GM12878 (cell line): Measurements from ENCODE around the gene S100A4. TPM values are rescaled to one million over a fixed set of nuclear protein-coding genes. Genes with fewer than 3 reads are reported as not detected.

Experiments used
- ATAC-seq: fragments of 200-7000 bp; cut with Tn5 transposase; 3 replicates; pipeline ENCODE4 v1.9.1; 2020; ENCODE audit warnings: mild to moderate bottlenecking, moderate library complexity
- BruUV-seq: library from RNA; stranded (reverse); fragments of 400-500 nt; replicated peaks from 2 replicates; lab custom pipeline; 2021; lab: Mats Ljungman, UMichigan
- CTCF ChIA-PET: fragments of 300-600 bp; sonication (Branson Sonifier 250); formaldehyde crosslinking; extraction: SDS; loops from one replicate; lab custom pipeline; 2021; ENCODE audit warnings: inconsistent platforms; lab: Yijun Ruan, JAX
- POLR2A ChIA-PET: fragments of 350-600 bp; formaldehyde crosslinking; extraction: SDS; loops from one replicate; lab custom pipeline; 2021; ENCODE audit warnings: inconsistent platforms; lab: Charles Lee
- RAD21 ChIA-PET: fragments of 300-600 bp; sonication (Branson Sonifier 250); formaldehyde crosslinking; loops from one replicate; lab custom pipeline; 2023; ENCODE audit warnings: antibody characterized with exemption; ENCODE audit not compliant: unreplicated experiment; lab: Charles Lee
- SMC1A ChIA-PET: fragments of 300-600 bp; sonication (Branson Sonifier 250); formaldehyde crosslinking; loops from one replicate; lab custom pipeline; 2023; ENCODE audit not compliant: unreplicated experiment, uncharacterized antibody; lab: Charles Lee
- DNase-seq: peaks from one replicate; pipeline ENCODE4 v3.0.0-alpha.2; 2011; ENCODE audit warnings: low read depth, low spot score
- FAIRE-seq: peaks from 3 replicates; lab custom pipeline; 2011; peaks lifted over from hg19 to GRCh38; lab: Jason Lieb, UNC
- H2AFZ ChIP-seq: 2 replicates; pipeline ENCODE4 v1.6.0; 2011; ENCODE audit warnings: low read depth, low read length, control low read depth; ENCODE audit not compliant: control insufficient read depth
- H3K27ac ChIP-seq: 2 replicates; pipeline ENCODE4 v1.5.1; 2011; ENCODE audit warnings: control low read depth; ENCODE audit not compliant: control insufficient read depth, insufficient read depth
- H3K27me3 ChIP-seq, 2 experiments: replicated peaks in 1 of 2; 2 replicates each; pipeline versions ENCODE4 v1.6.0 to v1.6.1; 2011; ENCODE audit warnings: low read length in 1 of 2; ENCODE audit not compliant: control insufficient read depth in 2 of 2, insufficient read depth in 2 of 2
- H3K36me3 ChIP-seq, 2 experiments: 2 replicates each; pipeline ENCODE4 v1.5.1; 2011; ENCODE audit warnings: low read length in 1 of 2; ENCODE audit not compliant: control insufficient read depth in 2 of 2, insufficient read depth in 2 of 2
- H3K4me1 ChIP-seq: 2 replicates; pipeline ENCODE4 v1.6.1; 2011; ENCODE audit warnings: mild to moderate bottlenecking, low read length, moderate library complexity, mixed read lengths; ENCODE audit not compliant: control insufficient read depth, insufficient read depth
- H3K4me2 ChIP-seq: 2 replicates; pipeline ENCODE4 v1.6.0; 2011; ENCODE audit warnings: control low read depth; ENCODE audit not compliant: control insufficient read depth, insufficient read depth
- H3K4me3 ChIP-seq: fragments of 200-600 bp; sonication (generic); 2 replicates; pipeline ENCODE4 v1.5.1; 2016
- H3K79me2 ChIP-seq: 2 replicates; pipeline ENCODE4 v1.6.0; 2011; ENCODE audit warnings: low read length; ENCODE audit not compliant: control insufficient read depth, insufficient read depth
- H3K9ac ChIP-seq: 2 replicates; pipeline ENCODE4 v1.8.0; 2011; ENCODE audit warnings: low read length, control low read depth, mixed read lengths; ENCODE audit not compliant: control insufficient read depth, insufficient read depth
- H3K9me3 ChIP-seq: replicated peaks from 3 replicates; pipeline ENCODE4 v1.5.1; 2011; ENCODE audit warnings: mild to moderate bottlenecking, low read length; ENCODE audit not compliant: control insufficient read depth, insufficient read depth
- H4K20me1 ChIP-seq: 2 replicates; pipeline ENCODE4 v1.6.0; 2011; ENCODE audit not compliant: control insufficient read depth, insufficient read depth
- EGR1 ChIP-seq, 2 experiments: IDR thresholded peaks; 1 replicate in 1 of 2; 2 replicates in 1 of 2; pipeline ENCODE4 v1.6.1; 2011 to 2012; ENCODE audit warnings: low read depth in 2 of 2, low read length in 2 of 2, borderline replicate concordance in 1 of 2, mild to moderate bottlenecking in 1 of 2, moderate library complexity in 1 of 2
- EP300 ChIP-seq, 2 experiments: fragments of 150-350 bp in 1 of 2; IDR thresholded peaks; 2 replicates each; pipeline ENCODE4 v1.6.1; 2011 to 2012; ENCODE audit warnings: low read depth in 2 of 2, low read length in 2 of 2, borderline replicate concordance in 1 of 2, improper control_type of control experiment in 1 of 2, inconsistent platforms in 1 of 2; ENCODE audit not compliant: control insufficient read depth in 1 of 2
- EZH2 ChIP-seq: IDR thresholded peaks from 2 replicates; pipeline ENCODE4 v1.6.1; 2012; ENCODE audit warnings: low read depth, mild to moderate bottlenecking, control low read depth, inconsistent platforms, low read length, borderline replicate concordance; ENCODE audit not compliant: control insufficient read depth
- IKZF1 ChIP-seq: fragments of 450-650 bp; conservative IDR thresholded peaks from 2 replicates; pipeline ENCODE4 v1.6.1; 2017; ENCODE audit warnings: antibody characterized with exemption, mild to moderate bottlenecking
- KAT2A ChIP-seq: conservative IDR thresholded peaks from 2 replicates; pipeline ENCODE4 v1.6.1; 2011; ENCODE audit warnings: low read depth, low read length; ENCODE audit not compliant: control insufficient read depth
- NRF1 ChIP-seq: conservative IDR thresholded peaks from 2 replicates; pipeline ENCODE4 v1.6.1; 2011; ENCODE audit warnings: mild to moderate bottlenecking, low read depth, low read length, improper control_type of control experiment
- REST ChIP-seq: IDR thresholded peaks from 2 replicates; pipeline ENCODE4 v1.6.1; 2012; ENCODE audit warnings: mild to moderate bottlenecking, low read depth, low read length
- WRNIP1 ChIP-seq: IDR thresholded peaks from 2 replicates; pipeline ENCODE4 v1.6.1; 2011; ENCODE audit warnings: low read depth, low read length, improper control_type of control experiment, borderline replicate concordance
- WGBS: methylation state at CpG from one replicate; pipeline ENCODE4 v1.1.6; 2016; ENCODE audit warnings: low lambda C conversion rate; ENCODE audit not compliant: insufficient replicate concordance, insufficient coverage; ENCODE audit errors: missing lambda C conversion rate; 5-methylcytosine and 5-hydroxymethylcytosine counted together
- in situ Hi-C: fragments of 300-500 bp; cut with MboI; formaldehyde crosslinking; loops from 9 replicates; pipeline ENCODE4 v1.14.3; 2018; ENCODE audit warnings: mixed read lengths
- intact Hi-C: fragments of 100-400 bp; cut with micrococcal nuclease; formaldehyde crosslinking; loops from one replicate; pipeline ENCODE4 v1.14.2; 2022; ENCODE audit not compliant: unreplicated experiment
- polyA plus RNA-seq, 11 experiments: library from polyadenylated mRNA; depleted of rRNA in 4 of 11; unstranded in 6 of 11; stranded (reverse) in 5 of 11; fragments of >200 nt; fragmentation: Nextera tagmentation in 4 of 11; fragmentation: Illumina TruSeq in 1 of 11; extraction: Ambion mirVana in 4 of 11; extraction: Trizol in 1 of 11; gene quantifications; 1 replicate in 1 of 11; 2 replicates in 10 of 11; pipeline versions ENCODE4 v1.2.1 to v1.2.3, GENCODE V29; 2011 to 2016; ENCODE audit warnings: inconsistent platforms in 2 of 11, missing spikeins in 2 of 11, low read depth in 1 of 11
- total RNA-seq, 4 experiments: library from RNA; depleted of rRNA in 3 of 4; stranded (reverse); fragments of >200 nt in 3 of 4; fragmentation: Illumina TruSeq in 1 of 4; extraction: Trizol in 1 of 4; gene quantifications; 2 replicates each; pipeline versions ENCODE4 v1.2.1 to v1.2.3, GENCODE V29; 2013 to 2021

The S100A4 gene
- total and polyA plus RNA-seq, 10 of the 15 experiments (the other 5 are each of a cell fraction or from before 2014, with no cell fraction given): 4.3 to 104 (median 27.3) TPM

- Histone ChIP-seq H3K36me3 (no peaks in the 10 kb centered on the region), H3K4me3 (no peak overlapping the region), H2AFZ (no peak overlapping the region), H3K79me2 (no peaks in the 10 kb centered on the region), H3K27ac (no peak overlapping the region)
- DNase-seq (no peak), ATAC-seq (no peak), FAIRE-seq (no peak)
- no TSS peak for BruUV-seq
- RAD21 ChIA-PET: no interaction called here
- POLR2A ChIA-PET: interaction anchor here (0.5 to 1.5 kb wide), 2 partner anchors 10 to 15 kb away, joined by 4 to 7 read pairs; no protein-coding TSS in a partner anchor
- CTCF ChIA-PET: interaction anchor here (1.2 kb wide), 2 partner anchors 15 to 20 kb away, joined by 4 to 6 read pairs; no protein-coding TSS in a partner anchor
- no peak for TF ChIP-seq EZH2
- TF ChIP-seq, all 136 proteins: peak for 0
- H4K20me1 ChIP-seq: no peaks in the 10 kb centered on the region
- H3K27me3 ChIP-seq: no peaks in the 10 kb centered on the region
- intact Hi-C loops (no loop called here), in situ Hi-C loops (no loop called here)
- 50% methylated on average over 15 of the region's 19 CpGs for WGBS
- H3K4me2 ChIP-seq: no peak overlapping the region
- SMC1A ChIA-PET: interaction anchor here (1.0 to 1.7 kb wide), 2 partner anchors 10 to 15 kb away, joined by 3 to 5 read pairs; no protein-coding TSS in a partner anchor
- H3K9me3 ChIP-seq: no peaks in the 10 kb centered on the region
- peaks cover 15% of the 10 kb centered on the region for H3K4me1 ChIP-seq
- H3K9ac ChIP-seq: no peak overlapping the region
Observed at GRCh38 chr1:153547560-153548551, 2.2 kb upstream of the S100A4 start.

GRCh38 chr1:153546796-153547559 lies 1.4 kb upstream of the S100A4 start:
- no peak overlapping the region for H3K4me2 ChIP-seq
- no peak for ATAC-seq
- no peak for TF ChIP-seq NRF1
- TF ChIP-seq WRNIP1: no peak
- TF ChIP-seq EP300 (IDR thresholded peaks at IDR 0.05; ENCODE audit: borderline replicate concordance in 1 of 2, control insufficient read depth in 1 of 2, low read depth in 2 of 2, low read length in 2 of 2): no peak
- TF ChIP-seq EGR1 (IDR thresholded peaks at IDR 0.05; ENCODE audit: borderline replicate concordance in 1 of 2, low read depth in 2 of 2, low read length in 2 of 2): no peak
- TF ChIP-seq KAT2A: no peak
- no peak for TF ChIP-seq REST
- TF ChIP-seq IKZF1: no peak

More at GRCh38 chr1:153546796-153547559, 1.4 kb upstream of the S100A4 start:
- Histone ChIP-seq H3K36me3 (no peaks in the 10 kb centered on the region), H3K27me3 (no peaks in the 10 kb centered on the region), H3K4me1 (peaks cover 15% of the 10 kb centered on the region), H4K20me1 (no peaks in the 10 kb centered on the region), H3K27ac (no peak overlapping the region), H2AFZ (no peak overlapping the region), H3K9me3 (no peaks in the 10 kb centered on the region), H3K79me2 (no peaks in the 10 kb centered on the region), H3K9ac (no peak overlapping the region), H3K4me3 (no peak overlapping the region)
- intact Hi-C loops: no loop called here
- POLR2A ChIA-PET: interaction anchor here (0.5 to 4.1 kb wide), 4 partner anchors 10 to 18 kb away, joined by 4 to 34 read pairs (median 18); partner anchors contain the start of genes S100A2 and S100A6
- in situ Hi-C loops: no loop called here
- WGBS: 34% methylated on average over 14 of the region's 14 CpGs
- no TSS peak for BruUV-seq
- no peak for DNase-seq
- RAD21 ChIA-PET: interaction anchor here (3.5 kb wide), 1 partner anchor 12 kb away, joined by 38 read pairs; the partner anchor contains the start of gene S100A6
- FAIRE-seq: no peak
- CTCF ChIA-PET: interaction anchor here (0.8 to 3.2 kb wide), 3 partner anchors 21 to 52 kb away, joined by 4 to 15 read pairs (median 11); no protein-coding TSS in a partner anchor
- SMC1A ChIA-PET: interaction anchor here (1.0 to 3.4 kb wide), 6 partner anchors 12 to 21 kb away, joined by 3 to 18 read pairs (median 9); partner anchors contain the start of genes S100A2 and S100A6
